Activated CD8-positive, alpha-beta T cell treated with anti-CD3 and anti-CD28 coated beads for 36 hours (primary cell): ENCODE data around the gene TRIM45. TPM values are rescaled to one million over a fixed set of nuclear protein-coding genes. Genes with fewer than 3 reads are reported as not detected.

Experiments used
- ATAC-seq: fragments of 200-7000 bp; cut with Tn5 transposase; one replicate; pipeline ENCODE4 v1.10.0; 2021; ENCODE audit warnings: mild to moderate bottlenecking, moderate library complexity
- CTCF ChIA-PET: fragments of 350-600 bp; sonication (Branson Sonifier 250); formaldehyde crosslinking; loops from one replicate; lab custom pipeline; 2021; ENCODE audit warnings: antibody characterized with exemption; lab: Charles Lee
- POLR2A ChIA-PET: fragments of 350-600 bp; sonication (Branson Sonifier 250); formaldehyde crosslinking; loops from one replicate; lab custom pipeline; 2021; ENCODE audit warnings: antibody characterized with exemption; lab: Charles Lee
- DNase-seq: peaks from one replicate; pipeline ENCODE4 v3.0.0-alpha.2; 2020
- H3K27ac Mint-ChIP-seq: one replicate; pipeline ENCODE4 v1.8.0; 2021; ENCODE audit warnings: mild to moderate bottlenecking, mixed read lengths
- H3K27me3 Mint-ChIP-seq: one replicate; pipeline ENCODE4 v1.8.0; 2021; ENCODE audit warnings: mixed read lengths
- H3K36me3 Mint-ChIP-seq: one replicate; pipeline ENCODE4 v1.8.0; 2021; ENCODE audit warnings: low read depth, mixed read lengths
- H3K4me1 Mint-ChIP-seq: one replicate; pipeline ENCODE4 v1.8.0; 2021; ENCODE audit warnings: low read depth, mixed read lengths
- H3K4me3 Mint-ChIP-seq: one replicate; pipeline ENCODE4 v1.8.0; 2021; ENCODE audit warnings: mild to moderate bottlenecking, moderate library complexity, mixed read lengths
- H3K9me3 Mint-ChIP-seq: one replicate; pipeline ENCODE4 v1.8.0; 2021; ENCODE audit warnings: mixed read lengths
- CTCF ChIP-seq: fragments of 200-600 bp; IDR thresholded peaks from one replicate; pipeline ENCODE4 v1.8.0; 2022; ENCODE audit warnings: antibody characterized with exemption, mild to moderate bottlenecking
- intact Hi-C: fragments of 100-400 bp; cut with micrococcal nuclease; formaldehyde crosslinking; loops from one replicate; pipeline ENCODE4 v1.10.0; 2022
- total RNA-seq, 2 experiments: library from RNA; stranded (reverse); gene quantifications; one replicate each; pipeline ENCODE4 v1.2.3, GENCODE V29; 2021

TRIM45 gene
- total RNA-seq, 2 experiments from 2014 or later: 0.27 TPM

GRCh38 chr1:117089996-117090395 is 31.6 kb downstream of the TRIM45 start:
- ChIA-PET CTCF (interaction anchor here (0.8 to 2.1 kb wide), 4 partner anchors 22 to 515 kb away, joined by 3 to 8 read pairs (median 5); no protein-coding TSS in a partner anchor), POLR2A (no interaction called here)
- Mint-ChIP-seq H3K4me1 (peaks cover 23% of the 10 kb centered on the region), H3K36me3 (peaks cover 72% of the 10 kb centered on the region), H3K4me3 (no peak overlapping the region), H3K27ac (no peak overlapping the region), H3K9me3 (no peaks in the 10 kb centered on the region), H3K27me3 (no peaks in the 10 kb centered on the region)
- TF ChIP-seq CTCF: no peak
- no peak for DNase-seq
- ATAC-seq: no peak
- intact Hi-C loops: no loop called here

GRCh38 chr1:117087686-117088085 is 33.9 kb downstream of the TRIM45 start:
- ChIA-PET POLR2A (no interaction called here), CTCF (no interaction called here)
- Mint-ChIP-seq H3K4me3 (no peak overlapping the region), H3K4me1 (peaks cover 17% of the 10 kb centered on the region), H3K27me3 (no peaks in the 10 kb centered on the region), H3K9me3 (no peaks in the 10 kb centered on the region), H3K27ac (no peak overlapping the region), H3K36me3 (peaks cover 67% of the 10 kb centered on the region)
- intact Hi-C loops: no loop called here
- TF ChIP-seq CTCF: no peak
- no peak for DNase-seq
- no peak for ATAC-seq

- H3K4me1 Mint-ChIP-seq: peaks cover 23% of the 10 kb centered on the region
- no peak overlapping the region for H3K4me3 Mint-ChIP-seq
- ChIA-PET CTCF (interaction anchor here (1.7 to 2.4 kb wide), 2 partner anchors 10 to 44 kb away, joined by 5 to 9 read pairs; no protein-coding TSS in a partner anchor), POLR2A (interaction anchor here (3.1 kb wide), 1 partner anchor 24 kb away, joined by 13 read pairs; the partner anchor contains the start of gene TTF2)
- intact Hi-C loops: no loop called here
- no peaks in the 10 kb centered on the region for H3K27me3 Mint-ChIP-seq
- no peak for DNase-seq
- TF ChIP-seq CTCF: no peak
- peak overlapping the region; percentile 86 for H3K27ac Mint-ChIP-seq
- H3K9me3 Mint-ChIP-seq: peaks cover 2% of the 10 kb centered on the region
- H3K36me3 Mint-ChIP-seq: peaks cover 66% of the 10 kb centered on the region
- ATAC-seq: no peak
Measured at GRCh38 chr1:117084231-117084630, 37.3 kb downstream of the TRIM45 start.

GRCh38 chr1:117079737-117080136 is 41.8 kb downstream of the TRIM45 start:
- intact Hi-C loops: no loop called here

More at GRCh38 chr1:117079737-117080136, 41.8 kb downstream of the TRIM45 start:
- peaks cover 87% of the 10 kb centered on the region for H3K36me3 Mint-ChIP-seq
- H3K27ac Mint-ChIP-seq: no peak overlapping the region
- DNase-seq (no peak), ATAC-seq (no peak)
- CTCF ChIA-PET: interaction anchor here (0.6 to 5.6 kb wide), 3 partner anchors 14 to 384 kb away, joined by 3 to 27 read pairs (median 4); no protein-coding TSS in a partner anchor
- no peaks in the 10 kb centered on the region for H3K27me3 Mint-ChIP-seq
- no peak for TF ChIP-seq CTCF
- H3K9me3 Mint-ChIP-seq: peaks cover 2% of the 10 kb centered on the region
- POLR2A ChIA-PET: interaction anchor here (0.8 to 1.4 kb wide), 2 partner anchors 8 to 13 kb away, joined by 3 to 4 read pairs; no protein-coding TSS in a partner anchor
- no peak overlapping the region for H3K4me3 Mint-ChIP-seq
- peaks cover 54% of the 10 kb centered on the region for H3K4me1 Mint-ChIP-seq
